Measurements from ENCODE around the gene ITIH1.
"Not testable (repeated sequence)": the region's sequence is repeated elsewhere in the genome, so short reads cannot be mapped to it uniquely, and the experiment has no call there.

ITIH1 gene, protein sequence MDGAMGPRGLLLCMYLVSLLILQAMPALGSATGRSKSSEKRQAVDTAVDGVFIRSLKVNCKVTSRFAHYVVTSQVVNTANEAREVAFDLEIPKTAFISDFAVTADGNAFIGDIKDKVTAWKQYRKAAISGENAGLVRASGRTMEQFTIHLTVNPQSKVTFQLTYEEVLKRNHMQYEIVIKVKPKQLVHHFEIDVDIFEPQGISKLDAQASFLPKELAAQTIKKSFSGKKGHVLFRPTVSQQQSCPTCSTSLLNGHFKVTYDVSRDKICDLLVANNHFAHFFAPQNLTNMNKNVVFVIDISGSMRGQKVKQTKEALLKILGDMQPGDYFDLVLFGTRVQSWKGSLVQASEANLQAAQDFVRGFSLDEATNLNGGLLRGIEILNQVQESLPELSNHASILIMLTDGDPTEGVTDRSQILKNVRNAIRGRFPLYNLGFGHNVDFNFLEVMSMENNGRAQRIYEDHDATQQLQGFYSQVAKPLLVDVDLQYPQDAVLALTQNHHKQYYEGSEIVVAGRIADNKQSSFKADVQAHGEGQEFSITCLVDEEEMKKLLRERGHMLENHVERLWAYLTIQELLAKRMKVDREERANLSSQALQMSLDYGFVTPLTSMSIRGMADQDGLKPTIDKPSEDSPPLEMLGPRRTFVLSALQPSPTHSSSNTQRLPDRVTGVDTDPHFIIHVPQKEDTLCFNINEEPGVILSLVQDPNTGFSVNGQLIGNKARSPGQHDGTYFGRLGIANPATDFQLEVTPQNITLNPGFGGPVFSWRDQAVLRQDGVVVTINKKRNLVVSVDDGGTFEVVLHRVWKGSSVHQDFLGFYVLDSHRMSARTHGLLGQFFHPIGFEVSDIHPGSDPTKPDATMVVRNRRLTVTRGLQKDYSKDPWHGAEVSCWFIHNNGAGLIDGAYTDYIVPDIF

DNA sequence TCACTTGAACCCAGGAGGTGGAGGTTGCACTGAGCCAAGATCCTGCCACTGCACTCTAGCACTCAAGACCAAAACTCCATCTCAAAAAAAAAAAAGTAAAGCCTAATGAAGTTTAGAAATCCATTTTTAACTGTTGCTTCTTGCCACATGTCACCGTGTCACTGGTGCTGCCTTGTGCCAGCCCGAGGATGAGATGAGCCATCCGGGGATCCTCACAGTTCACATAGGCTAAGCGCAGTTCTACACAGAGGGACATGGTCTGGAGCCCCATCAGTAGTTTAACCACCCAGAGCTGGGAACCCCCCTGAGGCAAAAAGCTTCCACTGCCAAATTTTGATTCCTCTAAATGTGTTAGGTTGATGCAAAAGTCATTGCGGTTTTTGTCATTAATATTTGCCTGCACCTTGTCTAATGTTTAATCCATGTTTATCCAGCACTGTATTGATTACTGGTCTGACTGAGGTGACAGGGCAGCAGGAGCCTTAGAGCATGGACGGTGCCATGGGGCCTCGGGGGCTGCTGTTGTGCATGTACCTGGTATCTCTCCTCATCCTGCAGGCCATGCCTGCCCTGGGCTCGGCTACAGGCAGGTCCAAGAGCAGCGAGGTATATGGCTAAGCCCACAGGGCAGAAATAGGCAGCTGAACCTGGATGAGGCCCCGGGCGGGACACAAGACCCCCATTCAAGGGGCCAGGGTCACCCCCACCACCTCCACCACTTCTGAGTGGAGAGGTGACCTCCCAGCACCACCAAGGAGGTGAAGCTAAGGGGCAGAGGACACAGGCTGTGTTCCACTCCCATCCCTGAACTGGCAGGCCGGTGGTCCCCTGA, at the start of gene ITIH1:
ITIH1 (plus strand) TSS at position 473 of the 832 bp plus-strand sequence; CDS start at position 490, 17 bp downstream.
- no peak for DNase-seq

DNA sequence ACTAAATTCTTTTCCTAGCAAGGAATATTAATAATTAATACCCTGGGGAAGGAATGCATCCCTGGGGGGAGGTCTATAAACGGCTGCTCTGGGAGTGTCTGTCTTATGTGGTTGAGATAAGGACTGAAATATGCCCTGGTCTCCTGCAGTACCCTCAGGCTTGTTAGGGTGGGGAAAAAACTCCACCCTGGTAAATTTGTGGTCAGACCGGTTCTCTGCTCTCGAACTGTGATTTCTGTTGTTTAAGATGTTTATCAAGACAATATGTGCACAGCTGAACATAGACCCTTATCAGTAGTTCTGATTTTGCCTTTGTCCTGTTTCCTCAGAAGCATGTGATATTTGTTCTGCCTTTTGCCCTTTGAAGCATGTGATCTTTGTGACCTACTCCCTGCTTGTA, 48.6 kb upstream of the ITIH1 start:
- not testable (repeated sequence) for DNase-seq

DNA sequence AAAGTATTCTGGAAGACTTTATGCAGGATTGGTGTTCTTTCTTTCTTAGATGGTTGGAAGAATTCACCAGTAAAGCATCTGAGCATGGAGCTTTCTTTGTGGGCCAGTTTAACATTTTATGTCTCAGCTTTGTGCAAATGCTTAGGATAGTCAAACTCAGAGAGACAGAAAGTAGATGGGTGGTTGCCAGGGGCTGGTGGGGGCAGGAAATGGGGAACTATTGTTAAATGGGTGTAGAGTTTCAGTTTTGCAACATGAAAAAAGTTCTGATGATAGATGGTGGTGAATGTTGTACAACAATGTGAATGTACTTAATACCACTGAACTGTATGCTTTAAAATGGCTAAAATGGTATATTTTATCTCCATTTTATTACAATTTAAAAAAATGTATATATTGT, 46.7 kb upstream of the ITIH1 start:
- peak; percentile 25 for DNase-seq

DNA sequence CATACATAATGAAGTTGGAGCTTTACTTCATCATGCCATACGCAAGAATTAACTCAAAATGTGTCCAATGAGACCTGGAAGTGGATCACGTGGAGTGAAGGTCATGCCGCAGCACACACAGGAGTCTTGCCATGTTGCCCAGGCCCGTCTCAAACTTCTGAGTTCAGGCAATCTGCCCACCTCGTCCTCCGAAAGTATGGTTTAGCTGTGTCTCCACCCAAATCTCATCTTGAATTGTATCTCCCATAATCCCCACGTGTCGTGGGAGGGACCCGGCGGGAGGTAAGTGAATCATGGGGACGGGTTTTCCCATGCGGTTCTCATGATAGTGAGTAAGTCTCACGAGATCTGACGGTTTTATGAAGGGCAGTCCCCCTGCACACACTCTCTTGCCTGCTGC, 45.8 kb upstream of the ITIH1 start:
- no peak for DNase-seq

DNA sequence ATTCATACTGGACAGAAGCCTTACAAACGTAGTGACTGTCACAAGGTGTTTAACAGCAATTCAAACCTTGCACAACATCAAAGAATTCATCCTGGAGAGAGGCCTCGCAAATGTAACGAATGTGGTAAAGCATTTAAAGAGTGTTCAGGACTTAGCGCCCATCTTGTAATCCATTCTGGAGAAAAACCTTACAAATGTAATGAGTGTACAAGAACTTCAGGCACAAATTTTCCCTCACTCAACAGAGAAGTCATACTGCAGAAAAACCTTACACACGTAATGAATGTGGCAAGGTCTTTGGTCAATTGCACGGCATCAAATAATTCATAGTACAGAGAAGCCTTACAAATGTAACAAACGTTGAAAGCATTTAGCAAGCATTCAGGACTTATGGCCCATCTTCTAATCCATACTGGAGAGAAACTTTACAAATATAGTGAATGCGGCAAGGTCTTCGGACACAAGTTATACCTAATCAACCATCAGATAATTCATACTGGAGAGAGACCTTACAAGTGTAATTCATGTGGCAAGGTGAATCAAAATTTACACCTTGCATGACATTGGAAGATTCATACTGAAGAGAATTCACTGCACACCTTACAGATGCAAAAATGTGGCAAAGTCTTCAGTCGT, 44.0 kb upstream of the ITIH1 start:
- DNase-seq: no peak

DNA sequence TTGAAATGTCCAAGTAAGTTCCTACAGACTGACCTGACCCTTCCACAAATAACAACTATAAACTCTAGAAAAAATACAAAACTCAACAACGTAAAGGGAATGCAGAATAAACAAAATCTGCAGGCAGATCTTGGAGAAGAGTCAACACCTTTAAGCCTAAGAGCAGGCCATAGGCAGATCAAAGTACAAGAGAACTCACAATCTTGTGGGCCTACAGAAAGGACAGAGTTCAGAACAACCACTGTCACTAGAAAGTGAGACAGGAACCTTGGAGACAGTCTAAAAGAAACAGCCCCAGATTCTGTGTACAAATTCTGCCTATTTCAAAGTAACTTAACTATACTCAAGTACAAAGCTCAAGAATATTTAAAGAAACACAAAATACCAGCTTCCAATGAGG, 37.7 kb upstream of the ITIH1 start:
- DNase-seq: no peak

DNA sequence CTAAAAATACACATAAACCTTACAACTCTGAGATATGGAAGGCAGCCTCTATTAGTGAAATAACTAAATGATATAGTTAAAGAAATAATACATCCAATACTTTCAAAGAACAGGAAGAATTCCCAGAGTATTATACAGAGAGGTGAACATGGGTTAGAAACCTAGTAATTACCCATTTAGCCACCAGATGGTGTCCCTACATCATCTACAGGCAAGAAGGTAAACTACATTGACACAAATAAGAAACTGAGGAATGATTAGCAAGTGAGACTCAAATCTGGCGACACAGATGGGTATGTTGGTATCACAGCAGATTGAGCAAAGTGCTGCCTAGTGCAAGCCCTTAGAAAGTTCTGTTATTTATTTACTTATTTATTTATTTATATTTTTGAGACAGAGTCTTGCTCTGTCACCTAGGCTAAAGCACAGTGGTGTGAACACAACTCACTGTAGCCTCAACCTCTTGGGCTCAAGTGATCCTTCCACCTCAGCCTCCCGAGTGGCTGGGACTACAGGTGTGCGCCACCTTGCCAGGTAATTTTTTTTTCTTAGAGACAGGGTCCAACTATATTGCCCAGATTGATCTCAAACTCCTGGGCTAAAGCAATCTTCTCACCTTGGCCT, 34.9 kb upstream of the ITIH1 start:
- DNase-seq: peak; percentile 37

DNA sequence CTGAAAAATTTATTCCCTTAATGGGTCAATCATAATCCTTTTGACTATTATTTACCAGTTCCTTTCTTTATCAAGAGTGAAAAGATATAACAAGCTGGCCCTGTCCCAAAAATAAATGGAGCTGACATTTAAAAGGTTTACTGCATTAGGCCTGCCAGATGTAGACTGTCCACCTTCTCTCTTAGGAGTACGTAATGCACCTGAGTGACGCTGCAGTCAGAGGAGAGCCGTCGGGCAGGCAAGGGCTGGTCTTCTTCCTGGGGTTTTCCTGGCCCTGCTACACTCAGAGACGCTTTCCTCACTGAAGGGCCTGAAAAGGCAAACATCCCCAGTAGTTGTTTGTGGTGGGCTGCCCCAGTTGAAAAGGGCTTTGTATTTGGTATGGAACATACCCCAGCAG, 34.2 kb upstream of the ITIH1 start:
- no peak for DNase-seq

DNA sequence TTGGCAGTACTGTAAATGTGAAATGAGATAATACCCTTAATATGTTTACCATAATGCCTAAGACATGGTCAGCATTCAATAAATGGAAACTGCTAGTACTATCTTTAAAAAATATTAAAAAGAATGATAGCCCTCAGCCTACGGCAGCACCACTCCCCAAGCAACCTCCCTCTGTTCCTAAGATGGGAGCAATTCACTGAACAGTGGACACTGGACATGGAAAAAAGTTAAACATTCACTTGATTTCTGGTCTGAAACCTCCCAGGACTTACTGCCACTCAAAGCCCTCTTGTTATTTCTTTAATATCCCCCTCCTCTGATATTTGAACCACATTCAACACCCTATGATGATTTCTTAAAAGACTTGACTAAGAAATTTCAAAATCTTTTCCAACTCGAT, 33.7 kb upstream of the ITIH1 start:
- no peak for DNase-seq

DNA sequence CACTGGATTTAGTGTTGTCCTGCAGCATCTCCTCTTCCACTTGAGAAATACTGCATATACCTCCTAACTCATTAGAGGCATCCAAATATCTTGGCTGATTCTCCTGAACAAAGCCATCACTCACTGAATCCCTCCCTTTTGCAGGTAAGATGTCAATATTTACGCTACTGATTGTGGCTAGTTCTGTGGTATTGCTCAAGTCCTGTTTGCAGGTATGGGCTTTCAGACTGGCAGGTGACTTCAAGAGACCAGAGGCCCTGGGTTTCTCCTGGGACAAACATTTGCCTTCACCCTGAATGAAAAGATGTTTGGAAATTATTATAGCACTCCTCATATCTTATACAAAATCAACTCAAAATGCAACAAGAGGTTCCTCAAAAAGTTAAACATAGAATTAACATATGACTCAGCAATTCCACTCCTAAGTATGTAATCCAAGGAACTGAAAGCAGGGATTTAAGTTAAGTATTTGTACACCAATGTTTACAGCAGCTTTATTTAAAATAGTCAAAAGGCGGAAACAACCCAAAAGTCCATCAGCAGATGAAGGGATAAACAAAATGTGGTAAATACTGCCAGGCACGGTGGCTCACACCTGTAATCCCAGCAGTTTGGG, 25.2 kb upstream of the ITIH1 start:
- peak; percentile 88 for DNase-seq

DNA sequence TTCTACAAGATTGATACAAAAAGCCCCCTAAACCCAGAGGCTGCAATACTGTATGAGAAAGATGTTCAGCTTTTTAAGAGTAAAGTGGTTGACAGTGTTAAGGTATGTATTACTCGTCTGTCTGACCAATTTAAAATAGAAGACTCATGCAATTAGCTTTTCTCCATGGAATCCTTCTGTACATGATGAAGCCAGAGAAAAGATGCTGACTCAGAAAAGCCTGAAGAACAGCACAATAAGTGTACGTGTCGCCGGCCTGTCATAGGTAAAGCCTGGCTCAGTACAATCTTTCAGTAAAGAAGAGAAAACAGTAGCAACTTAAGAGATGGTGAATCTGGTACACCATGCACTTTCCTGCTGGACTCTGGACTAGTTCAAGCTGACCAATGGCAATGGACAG, 23.0 kb upstream of the ITIH1 start:
- no peak for DNase-seq

DNA sequence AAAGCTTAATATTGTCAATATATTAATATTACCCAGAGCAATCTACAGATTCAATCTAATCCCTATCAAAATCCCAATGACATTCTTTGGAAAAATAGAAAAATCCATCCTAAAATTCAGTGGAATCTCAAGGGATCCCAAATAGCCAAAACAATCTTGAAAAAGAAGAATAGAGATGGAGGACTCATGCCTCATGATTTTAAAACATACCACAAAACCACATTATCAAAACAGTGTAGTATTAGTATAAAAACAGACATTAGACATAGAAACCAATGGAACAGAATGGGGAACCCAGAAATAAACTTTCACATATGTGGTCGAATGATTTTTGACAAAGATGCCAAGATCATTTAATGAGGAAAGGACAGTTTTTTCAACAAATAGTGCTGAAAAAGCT, 21.3 kb upstream of the ITIH1 start:
- DNase-seq: no peak

DNA sequence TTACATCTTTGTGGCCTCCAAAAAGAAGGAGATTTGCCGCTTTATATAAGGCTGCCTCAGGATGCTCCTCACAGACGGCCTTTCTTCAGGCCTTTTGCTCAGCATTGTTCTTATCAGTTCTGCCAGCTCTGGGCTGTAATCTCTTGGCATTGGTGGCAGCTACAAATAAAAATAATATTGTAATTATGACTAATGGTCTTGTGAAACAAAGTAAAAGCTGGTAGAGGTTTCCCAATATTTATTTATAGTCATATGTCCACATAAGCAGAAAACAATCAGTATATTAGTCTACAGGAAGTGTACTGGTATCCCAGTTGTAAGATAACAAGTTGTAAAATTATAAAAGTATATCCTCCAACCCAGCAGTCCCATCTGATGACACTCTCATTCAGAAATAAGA, 13.9 kb upstream of the ITIH1 start:
- DNase-seq: peak; percentile 74

DNA sequence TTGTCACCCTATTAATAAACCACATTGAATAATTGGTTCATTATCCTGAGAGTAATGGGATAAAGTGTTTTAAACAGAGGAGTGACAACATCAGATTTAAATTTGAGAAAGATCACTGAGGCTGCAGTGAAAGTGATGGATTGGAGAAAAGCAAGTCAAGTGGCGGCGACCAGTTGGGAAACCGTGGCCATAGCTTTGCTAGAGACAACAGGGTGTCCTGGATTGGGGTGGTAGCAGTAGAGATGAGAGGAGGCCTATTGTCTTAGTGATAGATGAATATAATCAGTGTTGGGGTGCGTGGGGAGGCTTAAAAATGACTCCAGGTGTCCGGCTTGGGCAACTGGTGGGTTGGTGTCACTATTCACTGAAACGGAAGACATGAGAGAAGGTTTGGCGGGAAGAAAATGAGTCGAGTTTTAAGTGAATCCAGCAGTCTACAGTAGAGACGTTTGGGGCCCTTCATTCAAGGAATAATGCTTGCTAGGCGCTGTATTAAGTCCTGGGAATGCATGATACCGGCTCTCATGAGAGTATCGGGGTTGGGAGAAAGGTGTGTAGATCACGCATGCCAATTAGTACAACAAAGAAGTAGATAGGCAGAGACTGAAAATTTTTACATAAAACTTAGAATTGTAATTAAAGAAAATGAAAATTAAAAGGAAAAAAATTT, 7.5 kb upstream of the ITIH1 start:
- no peak for DNase-seq

DNA sequence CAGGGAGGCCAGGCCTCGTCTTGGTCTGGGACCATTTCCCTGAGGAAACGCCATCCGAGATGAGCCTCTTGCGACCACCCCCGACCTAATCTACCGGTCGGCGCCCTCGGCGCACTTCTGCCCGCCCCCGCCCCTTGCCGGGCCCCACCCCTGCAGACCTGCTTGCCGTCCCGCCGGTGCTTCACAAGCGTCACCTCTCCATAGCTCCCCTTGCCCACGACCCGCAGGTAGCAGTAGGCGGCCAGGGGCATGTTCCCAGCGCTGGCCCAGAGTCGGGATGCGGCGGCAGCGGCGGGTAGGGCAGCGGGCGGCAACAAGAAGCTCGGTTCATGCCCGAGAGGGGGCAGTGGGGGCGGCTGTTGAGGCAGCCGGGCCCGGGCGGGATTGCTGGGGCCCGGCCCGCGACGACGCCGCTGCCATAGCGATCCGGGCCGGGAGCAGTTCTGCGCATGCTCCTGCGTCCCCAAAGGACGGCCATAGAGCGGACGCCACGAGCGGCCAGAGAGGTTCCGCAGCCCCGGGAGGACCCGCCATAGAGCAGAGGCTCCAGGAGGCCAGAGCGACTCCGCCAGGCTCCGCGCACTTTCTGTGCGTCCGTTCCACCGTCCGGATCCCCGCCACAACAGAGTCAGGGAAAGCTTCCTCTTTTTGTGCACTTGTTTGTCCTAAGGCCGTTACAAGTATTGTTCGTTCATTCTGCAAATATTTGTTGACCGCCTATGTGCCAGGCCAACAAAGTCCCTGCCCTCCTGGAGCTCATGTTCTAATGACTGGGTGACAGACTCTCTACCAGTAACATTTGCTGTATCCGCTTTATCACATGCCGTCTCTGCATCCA, 6.7 kb upstream of the ITIH1 start, which contains the start of gene NEK4:
NEK4 (minus strand) TSS at position 445 of the 838 bp plus-strand sequence; CDS start at position 251, 194 bp downstream.
- DNase-seq: peak; percentile 96

DNA sequence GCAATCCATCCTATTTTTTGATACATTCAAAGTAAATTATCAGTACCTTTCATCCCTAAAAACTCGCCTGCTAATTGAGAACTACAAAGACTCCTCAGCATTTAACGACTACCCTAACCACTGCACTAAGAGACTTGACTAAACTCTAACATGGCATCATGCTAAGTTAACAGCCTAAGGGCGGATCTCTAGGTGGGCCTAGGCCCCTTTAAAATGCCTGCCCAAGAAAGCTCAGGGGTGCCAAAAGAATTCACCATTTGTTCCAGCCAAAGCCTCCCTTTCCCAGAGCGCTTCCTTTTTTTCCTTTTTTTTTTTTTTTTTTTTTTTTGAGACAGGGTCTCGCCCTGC, 6.1 kb upstream of the ITIH1 start:
- no peak for DNase-seq

DNA sequence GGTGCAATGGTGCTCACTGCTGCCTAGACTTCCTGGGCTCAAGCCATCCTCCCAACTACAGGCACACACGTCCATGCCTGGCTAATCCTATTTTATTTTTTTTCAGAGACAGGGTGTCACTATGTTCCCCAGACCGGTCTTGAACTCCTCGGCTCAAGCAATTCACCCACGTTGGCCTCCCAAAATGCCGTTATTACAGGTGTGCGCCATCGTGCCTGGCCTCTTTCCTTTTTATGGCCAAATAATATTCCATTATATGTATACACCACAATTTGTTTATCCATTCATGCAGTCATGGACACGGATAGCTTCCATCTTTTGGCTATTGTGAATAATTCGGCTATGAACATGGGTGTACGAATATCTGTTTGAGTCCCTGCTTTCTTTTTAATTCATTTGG, 5.7 kb upstream of the ITIH1 start:
- DNase-seq: no peak

DNA sequence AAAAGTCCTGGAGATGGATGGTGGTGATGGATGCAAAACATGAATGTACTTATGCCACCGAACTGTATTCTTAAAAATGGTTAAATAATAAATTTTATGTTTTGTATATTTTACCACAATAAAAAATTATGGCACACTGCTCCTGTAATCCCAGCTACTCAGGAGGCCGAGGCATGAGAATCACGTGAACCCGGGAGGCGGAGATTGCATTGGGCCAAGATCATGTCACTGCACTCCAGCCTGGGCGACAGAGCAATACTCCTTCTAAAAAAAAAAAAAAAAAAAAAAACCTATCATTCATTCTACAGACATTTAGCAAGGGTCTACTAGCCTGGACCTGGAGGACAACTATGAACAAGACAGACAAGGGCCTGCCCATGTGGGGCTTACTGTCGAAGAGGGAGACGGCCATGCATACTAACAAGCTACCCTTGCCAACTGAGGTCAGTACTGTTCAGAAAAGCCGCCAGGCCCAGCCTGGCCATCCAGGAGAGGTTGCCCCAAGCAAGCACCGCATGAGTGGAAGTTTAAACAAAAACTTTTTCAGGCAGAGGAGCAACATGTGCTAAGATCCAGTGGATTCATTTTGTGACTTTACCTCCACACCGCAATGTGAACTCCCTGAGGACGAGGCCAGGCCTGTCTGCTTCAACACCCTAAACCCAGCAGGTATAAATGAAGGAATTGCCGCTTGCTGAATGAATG, 3.9 kb upstream of the ITIH1 start:
- DNase-seq: no peak

DNA sequence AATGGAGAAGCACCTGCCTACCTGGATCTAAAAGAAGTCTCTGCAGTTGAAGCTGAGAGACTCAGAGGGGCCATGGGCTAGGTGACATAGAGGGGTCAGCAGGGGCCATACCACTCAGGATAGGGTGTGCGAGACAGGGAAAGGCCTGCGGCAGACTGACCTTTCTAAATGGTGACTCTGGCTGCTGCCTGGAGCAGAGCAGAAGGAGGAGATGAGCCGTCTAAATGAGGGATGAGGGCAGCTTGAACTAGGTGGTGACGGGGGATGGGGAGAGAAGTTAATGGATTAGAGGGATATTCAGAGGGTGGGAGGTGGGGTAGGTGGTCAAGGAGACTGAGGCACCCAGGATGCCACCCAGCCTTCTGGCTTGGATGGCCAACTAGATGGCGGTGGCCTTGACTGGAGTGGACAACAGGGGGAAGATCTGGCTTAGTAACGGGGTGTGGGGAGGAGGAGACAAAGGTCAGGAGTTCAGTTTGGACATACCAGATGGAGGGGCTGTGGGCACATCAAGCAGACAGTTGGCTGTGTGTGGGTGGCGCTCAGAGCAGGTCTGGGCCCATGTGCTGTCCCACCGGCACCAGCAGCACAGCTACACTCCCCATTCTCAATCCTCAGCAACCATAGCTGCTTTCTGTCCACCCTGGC, 3.2 kb upstream of the ITIH1 start:
- DNase-seq: no peak
